ENCODE data around the gene USP30. TPM values are rescaled to one million over a fixed set of nuclear protein-coding genes. Genes with fewer than 3 reads are reported as not detected.

The USP30 gene
- total RNA-seq, 1 experiment from 2014 or later = 6.9 TPM

GRCh38 chr12:109098183-109098604 lies 45.8 kb downstream of the USP30 start:
- DNase-seq (ENCODE audit: low spot score) = no peak
- Mint-ChIP-seq H3K36me3 (peaks cover 37% of the 10 kb centered on the region), H3K4me3 (peak overlapping the region; percentile 81), H3K4me1 (peaks cover 10% of the 10 kb centered on the region), H3K27ac (no peak overlapping the region), H3K9me3 (no peaks in the 10 kb centered on the region), H3K27me3 (ENCODE audit: low read depth) (peaks cover under 1% of the 10 kb centered on the region)
- peak; percentile 21 for ATAC-seq
- ChIA-PET POLR2A (no interaction called here), CTCF (interaction anchor here (1.0 to 2.2 kb wide), 5 partner anchors 13 to 296 kb away, joined by 3 to 11 read pairs (median 3); no protein-coding TSS in a partner anchor)
- TF ChIP-seq KAT7 (CRISPR knock-in tag; IDR thresholded peaks at IDR 0.05; ENCODE audit: borderline replicate concordance) (0 out of 2 replicates have a peak, but pooled peaks have one; percentile 7), ARID4B (CRISPR knock-in tag; IDR thresholded peaks at IDR 0.05; ENCODE audit: borderline replicate concordance) (peak; percentile 57; the same call in 1 of the 2 replicates), HMGXB4 (CRISPR knock-in tag; IDR thresholded peaks at IDR 0.05) (no peak)

GRCh38 chr12:109098651-109099050 lies 46.3 kb downstream of the USP30 start:
- Mint-ChIP-seq H3K4me3 (peak overlapping the region; percentile 81), H3K36me3 (peaks cover 42% of the 10 kb centered on the region), H3K27ac (0 out of 2 replicates have a peak overlapping the region, but pooled peaks have one; percentile 57), H3K9me3 (no peaks in the 10 kb centered on the region), H3K27me3 (ENCODE audit: low read depth) (no peaks in the 10 kb centered on the region; the same call in 1 of the 2 replicates), H3K4me1 (peaks cover 9% of the 10 kb centered on the region)
- ATAC-seq (no peak), DNase-seq (ENCODE audit: low spot score) (no peak)
- ChIA-PET CTCF (interaction anchor here (1.0 to 2.2 kb wide), 4 partner anchors 13 to 296 kb away, joined by 3 to 11 read pairs (median 3); no protein-coding TSS in a partner anchor), POLR2A (no interaction called here)
- TF ChIP-seq ZBTB21 (CRISPR knock-in tag; IDR thresholded peaks at IDR 0.05; ENCODE audit: borderline replicate concordance) (no peak), MYBL2 (CRISPR knock-in tag; IDR thresholded peaks at IDR 0.05) (no peak), NR2C2 (CRISPR knock-in tag; IDR thresholded peaks at IDR 0.05) (no peak), GABPB1 (CRISPR knock-in tag; IDR thresholded peaks at IDR 0.05) (no peak), ZNF512 (CRISPR knock-in tag; IDR thresholded peaks at IDR 0.05; ENCODE audit: borderline replicate concordance) (no peak), ZNF423 (CRISPR knock-in tag; IDR thresholded peaks at IDR 0.05) (no peak), ZNF281 (CRISPR knock-in tag; IDR thresholded peaks at IDR 0.05) (no peak), OVOL2 (CRISPR knock-in tag; IDR thresholded peaks at IDR 0.05; ENCODE audit: borderline replicate concordance) (no peak), ZNF396 (CRISPR knock-in tag; IDR thresholded peaks at IDR 0.05; ENCODE audit: borderline replicate concordance) (no peak), MAX (CRISPR knock-in tag; IDR thresholded peaks at IDR 0.05) (no peak), SOX15 (CRISPR knock-in tag; IDR thresholded peaks at IDR 0.05) (no peak), JAZF1 (CRISPR knock-in tag; IDR thresholded peaks at IDR 0.05) (no peak), ZNF425 (CRISPR knock-in tag; conservative IDR thresholded peaks at IDR 0.05) (no peak), NR3C1 (CRISPR knock-in tag; conservative IDR thresholded peaks at IDR 0.05; ENCODE audit: low read depth) (no peak), ETV6 (CRISPR knock-in tag; IDR thresholded peaks at IDR 0.05) (no peak), TEAD1 (CRISPR knock-in tag; IDR thresholded peaks at IDR 0.05) (no peak), E2F1 (CRISPR knock-in tag; IDR thresholded peaks at IDR 0.05) (no peak)

Data from WTC11 (cell line).